DLD1 (cell line): Measurements from ENCODE around the gene MUC5B.

Source experiments
- in situ Hi-C: cut with HindIII; loops from 2 replicates; pipeline ENCODE4 v1.10.0; 2017; ENCODE audit warnings: low sequenced_read_pairs

The MUC5B gene

GRCh38 chr11:1291295-1292017 is 68.6 kb downstream of the MUC5B start:
- in situ Hi-C loops = no loop called here

- in situ Hi-C loops = no loop called here
These were observed 69.3 kb downstream of the MUC5B start for GRCh38 chr11:1292018-1292643.

GRCh38 chr11:1292644-1293618 is 70.1 kb downstream of the MUC5B start:
- in situ Hi-C loops = no loop called here

GRCh38 chr11:1293619-1294015 is 70.8 kb downstream of the MUC5B start:
- in situ Hi-C loops = no loop called here

GRCh38 chr11:1295086-1295485 is 72.2 kb downstream of the MUC5B start:
- in situ Hi-C loops = no loop called here

GRCh38 chr11:1295591-1295990 is 72.7 kb downstream of the MUC5B start:
- in situ Hi-C loops = no loop called here

- in situ Hi-C loops = no loop called here
These were observed 73.4 kb downstream of the MUC5B start for GRCh38 chr11:1296287-1296686.

GRCh38 chr11:1297011-1297575 is 74.2 kb downstream of the MUC5B start:
- in situ Hi-C loops = no loop called here

- in situ Hi-C loops = no loop called here
These were observed 75.0 kb downstream of the MUC5B start for GRCh38 chr11:1297576-1298473.

- in situ Hi-C loops = no loop called here
These were observed 76.0 kb downstream of the MUC5B start for GRCh38 chr11:1298695-1299492.

- in situ Hi-C loops = no loop called here
These were observed 76.8 kb downstream of the MUC5B start for GRCh38 chr11:1299621-1300020.

- in situ Hi-C loops = no loop called here
These were observed 77.3 kb downstream of the MUC5B start for GRCh38 chr11:1300121-1300520.

GRCh38 chr11:1300569-1301187 is 77.8 kb downstream of the MUC5B start:
- in situ Hi-C loops = no loop called here

GRCh38 chr11:1301220-1302000 is 78.5 kb downstream of the MUC5B start:
- in situ Hi-C loops = no loop called here

GRCh38 chr11:1302041-1302460 is 79.2 kb downstream of the MUC5B start:
- in situ Hi-C loops = no loop called here

- in situ Hi-C loops = no loop called here
These were observed 79.7 kb downstream of the MUC5B start for GRCh38 chr11:1302461-1303125.

GRCh38 chr11:1303126-1303821 is 80.4 kb downstream of the MUC5B start:
- in situ Hi-C loops = no loop called here
